OCI-LY1 (cell line): ENCODE measurements around the gene EMC1.

Experiments used
- CTCF ChIP-seq: fragments of 200-600 bp; sonication (generic), shearing (Covaris generic); IDR thresholded peaks from 2 replicates; pipeline ENCODE4 v1.5.1; 2017; ENCODE audit warnings: mild to moderate bottlenecking, antibody characterized with exemption, low read length, moderate library complexity, mixed read lengths
- EZH2 ChIP-seq: fragments of 200-600 bp; sonication (generic), shearing (Covaris generic); IDR thresholded peaks from 2 replicates; pipeline ENCODE4 v1.8.0; 2017; ENCODE audit warnings: borderline replicate concordance, mixed run types, mild to moderate bottlenecking, antibody characterized with exemption, low read length, moderate library complexity, mixed read lengths

DNA sequence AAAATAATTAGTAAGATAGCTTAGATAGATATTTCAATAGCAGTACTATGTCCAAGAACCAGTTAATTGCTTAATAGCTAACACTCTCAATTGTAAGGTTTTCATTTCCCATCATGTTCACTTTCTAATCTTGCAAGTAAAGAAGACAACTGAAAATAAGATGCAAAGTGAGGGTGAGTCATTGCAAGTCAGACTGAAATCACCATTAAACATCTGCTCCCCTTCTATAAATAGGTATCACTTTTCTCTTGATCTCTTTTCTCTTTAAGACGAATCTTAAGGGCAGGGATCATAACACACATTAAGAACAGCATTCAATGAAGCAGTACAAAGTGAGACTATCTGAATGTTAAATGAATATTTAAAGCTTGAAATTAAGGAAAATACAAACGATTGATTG lies 81.7 kb downstream of the EMC1 start:
- no peak for TF ChIP-seq CTCF
- TF ChIP-seq EZH2: no peak
